GM12891 (cell line): ENCODE data around the gene ATP13A3.
A peak's percentile ranks its signal among the peaks of the same experiment; 100 is the strongest.

Experiments
- DNase-seq: peaks from one replicate; pipeline ENCODE4 v3.0.0; 2011; ENCODE audit warnings: low spot score; ENCODE audit not compliant: insufficient read length
- FAIRE-seq: peaks from 2 replicates; lab custom pipeline; 2011; peaks lifted over from hg19 to GRCh38; lab: Jason Lieb, UNC
- PAX5 ChIP-seq: IDR thresholded peaks from 2 replicates; pipeline ENCODE4 v1.6.1; 2011; ENCODE audit warnings: low read length, moderate library complexity, mild to moderate bottlenecking; ENCODE audit not compliant: insufficient read depth, severe bottlenecking
- POLR2A ChIP-seq: IDR thresholded peaks from 2 replicates; pipeline ENCODE4 v1.6.1; 2011; ENCODE audit warnings: low read depth, low read length, control low read depth
- POLR2AphosphoS5 ChIP-seq: IDR thresholded peaks from 2 replicates; pipeline ENCODE4 v1.6.1; 2011; ENCODE audit warnings: low read depth, low read length, control low read depth
- POU2F2 ChIP-seq: IDR thresholded peaks from 2 replicates; pipeline ENCODE4 v1.6.1; 2011; ENCODE audit warnings: low read depth, mild to moderate bottlenecking, control low read depth, low read length, moderate library complexity
- SPI1 ChIP-seq: IDR thresholded peaks from 2 replicates; pipeline ENCODE4 v1.6.1; 2011; ENCODE audit warnings: low read depth, low read length, control low read depth
- TAF1 ChIP-seq: IDR thresholded peaks from 2 replicates; pipeline ENCODE4 v1.6.1; 2011; ENCODE audit warnings: low read depth, low read length, control low read depth

ATP13A3 gene

GRCh38 chr3:194422188-194422587, 64.6 kb downstream of the ATP13A3 start:
- DNase-seq: no peak
- no peak for FAIRE-seq
- TF ChIP-seq TAF1: no peak
- TF ChIP-seq POLR2AphosphoS5: no peak
- TF ChIP-seq POU2F2: no peak

DNA sequence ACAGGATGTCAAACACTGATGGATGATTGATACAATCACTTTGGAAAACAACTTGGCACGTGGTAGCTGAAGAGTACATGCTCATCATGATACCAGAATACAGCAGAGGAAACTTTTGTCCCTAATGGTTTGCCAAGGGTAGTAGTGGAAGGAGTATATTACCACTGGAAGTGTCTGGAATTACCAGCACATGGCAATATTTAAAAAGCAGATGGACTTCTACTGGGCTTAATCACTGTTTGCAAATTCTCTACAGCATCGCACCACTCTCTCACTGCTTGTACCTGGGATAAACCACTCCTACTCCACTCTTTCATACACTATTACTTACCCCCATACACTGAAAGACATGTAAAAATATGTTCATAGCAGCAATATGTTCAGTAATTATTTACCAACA, 68.1 kb downstream of the ATP13A3 start:
- no peak for DNase-seq
- TF ChIP-seq TAF1 (no peak), SPI1 (no peak), POLR2AphosphoS5 (no peak), POU2F2 (no peak), PAX5 (no peak), POLR2A (no peak)
- FAIRE-seq: no peak

DNA sequence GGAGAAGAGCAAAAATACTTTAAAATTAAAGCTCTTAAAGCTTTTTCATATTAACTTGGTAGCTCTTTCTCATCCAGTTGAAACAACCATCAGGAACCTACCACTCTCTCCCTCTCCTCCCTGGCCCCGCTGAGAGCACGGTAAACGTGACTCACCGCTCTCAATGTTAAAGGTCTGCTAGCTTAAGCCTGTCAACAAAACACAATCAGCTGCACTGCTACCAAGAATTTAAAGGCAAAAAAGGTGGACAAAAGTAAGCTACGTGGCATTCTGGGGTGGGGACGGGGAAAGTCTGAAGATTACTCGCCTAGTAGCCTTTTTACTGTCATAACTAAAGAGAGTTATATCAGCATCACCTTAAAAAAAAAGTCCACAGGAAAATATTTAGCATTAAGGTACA, 79.4 kb downstream of the ATP13A3 start:
- FAIRE-seq (no peak), DNase-seq (no peak)
- no peak for TF ChIP-seq PAX5
- no peak for TF ChIP-seq POU2F2
- TF ChIP-seq TAF1: no peak
- no peak for TF ChIP-seq POLR2A
- no peak for TF ChIP-seq SPI1
- no peak for TF ChIP-seq POLR2AphosphoS5

DNA sequence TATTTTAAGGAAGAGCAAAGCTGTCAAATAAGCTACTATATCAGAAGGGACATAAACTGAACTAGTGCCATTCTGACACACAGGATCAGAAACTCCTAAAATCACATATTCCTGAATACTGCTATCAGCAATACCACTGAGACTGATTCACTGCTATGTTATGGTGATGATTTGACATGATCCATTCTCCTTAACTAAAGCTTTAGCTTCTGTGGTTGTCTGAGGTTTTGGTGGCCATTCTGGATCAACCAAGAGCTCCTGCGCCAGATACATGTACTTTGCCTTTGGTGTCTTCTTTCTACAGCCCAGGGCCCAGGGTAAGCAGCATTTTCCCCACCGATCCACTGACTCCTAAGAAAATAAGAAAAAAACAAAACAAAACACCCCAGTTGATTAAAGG, 81.0 kb downstream of the ATP13A3 start:
- no peak for DNase-seq
- TF ChIP-seq TAF1 (no peak), SPI1 (no peak), POLR2A (no peak), PAX5 (no peak)
- no peak for FAIRE-seq

- FAIRE-seq (no peak), DNase-seq (no peak)
- TF ChIP-seq POLR2A: no peak
- TF ChIP-seq PAX5: no peak
- TF ChIP-seq SPI1: no peak
- TF ChIP-seq POLR2AphosphoS5: no peak
- no peak for TF ChIP-seq TAF1
- no peak for TF ChIP-seq POU2F2
Observed at GRCh38 chr3:194404365-194405140, 82.2 kb downstream of the ATP13A3 start.

- no peak for TF ChIP-seq PAX5
- no peak; the same call in 1 of the 2 replicates for TF ChIP-seq POLR2AphosphoS5
- TF ChIP-seq POU2F2: peak; percentile 53; the same call in 1 of the 2 replicates
- no peak for TF ChIP-seq POLR2A
- no peak for TF ChIP-seq TAF1
- TF ChIP-seq SPI1: no peak
- no peak for FAIRE-seq
- no peak for DNase-seq
Observed at GRCh38 chr3:194401868-194402329, 84.9 kb downstream of the ATP13A3 start.

DNA sequence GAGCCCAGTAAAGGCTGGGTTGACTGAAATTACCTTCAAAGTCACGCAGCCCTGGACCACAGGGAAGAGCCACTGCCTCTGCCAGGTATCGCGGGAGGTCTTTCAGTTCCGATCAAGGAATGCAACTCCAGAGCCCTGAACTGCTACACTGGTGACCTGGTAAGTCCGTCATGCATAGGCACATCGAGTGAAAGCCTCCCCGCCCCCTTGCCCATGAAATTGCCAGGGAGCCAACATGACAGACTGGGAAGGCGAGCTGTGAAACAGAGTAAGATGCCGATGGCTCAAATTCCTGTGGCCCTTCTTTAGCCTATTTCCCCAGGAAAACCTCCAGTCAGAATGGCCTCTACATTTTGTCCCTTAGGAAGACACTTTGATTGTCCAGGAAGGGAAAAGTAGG, 85.5 kb downstream of the ATP13A3 start:
- no peak for FAIRE-seq
- TF ChIP-seq POLR2AphosphoS5: peak; percentile 23; the same call in 1 of the 2 replicates
- TF ChIP-seq PAX5: no peak
- DNase-seq: no peak

- FAIRE-seq (no peak), DNase-seq (no peak)
- no peak for TF ChIP-seq TAF1
- peak; percentile 18; the same call in 1 of the 2 replicates for TF ChIP-seq SPI1
- TF ChIP-seq PAX5: no peak
Observed at GRCh38 chr3:194399874-194400411, 86.9 kb downstream of the ATP13A3 start.

GRCh38 chr3:194399166-194399565, 87.6 kb downstream of the ATP13A3 start, which contains the start of gene GP5:
Gene GP5, minus strand, starts transcription at chr3:194399266. Its CDS starts 984 bp downstream, at chr3:194398282.
- TF ChIP-seq POLR2AphosphoS5 (no peak), PAX5 (no peak), TAF1 (no peak), SPI1 (no peak), POLR2A (no peak), POU2F2 (no peak)
- no peak for FAIRE-seq
- no peak for DNase-seq

GRCh38 chr3:194397757-194398312, 89.0 kb downstream of the ATP13A3 start:
- no peak for DNase-seq
- TF ChIP-seq SPI1 (no peak), POLR2AphosphoS5 (no peak), POU2F2 (no peak), POLR2A (no peak), PAX5 (no peak), TAF1 (no peak)

More at GRCh38 chr3:194397757-194398312, 89.0 kb downstream of the ATP13A3 start:
- peak; percentile 45 for FAIRE-seq
